Common myeloid progenitor, CD34-positive (primary cell): Measurements from ENCODE around the gene HDGFL2.

Experiments
- CTCF ChIA-PET: fragments of 350-600 bp; sonication (Branson Sonifier 250); formaldehyde crosslinking; loops from one replicate; lab custom pipeline; 2021; ENCODE audit warnings: antibody characterized with exemption; lab: Charles Lee
- POLR2A ChIA-PET: fragments of 350-600 bp; sonication (Branson Sonifier 250); formaldehyde crosslinking; loops from one replicate; lab custom pipeline; 2021; ENCODE audit warnings: antibody characterized with exemption; lab: Charles Lee
- DNase-seq, 3 donors: peaks; one replicate each; pipeline versions ENCODE4 v3.0.0 to v3.0.0-alpha.2; 2013
- H3K27ac ChIP-seq, 2 experiments: 1 replicate in 1 of 2; 2 replicates in 1 of 2; pipeline ENCODE4 v1.7.0; 2013; ENCODE audit warnings: inconsistent platforms in 2 of 2, low read length in 2 of 2, mild to moderate bottlenecking in 2 of 2, low read depth in 1 of 2, moderate library complexity in 1 of 2; ENCODE audit not compliant: severe bottlenecking in 2 of 2, insufficient read depth in 1 of 2, poor library complexity in 1 of 2
- H3K27me3 ChIP-seq, 5 experiments: replicated peaks in 2 of 5; 1 replicate in 3 of 5; 2 replicates in 2 of 5; pipeline versions ENCODE4 v1.6.1 to v1.7.0; 2013; ENCODE audit warnings: low read length in 4 of 5, mild to moderate bottlenecking in 2 of 5, moderate library complexity in 2 of 5, inconsistent platforms in 1 of 5; ENCODE audit not compliant: insufficient read depth in 5 of 5, control insufficient read depth in 4 of 5
- H3K36me3 ChIP-seq, 4 experiments: 1 replicate in 2 of 4; 2 replicates in 2 of 4; pipeline versions ENCODE4 v1.6.1 to v1.7.0; 2013; ENCODE audit warnings: low read length in 3 of 4, control low read depth in 1 of 4, mild to moderate bottlenecking in 1 of 4; ENCODE audit not compliant: control insufficient read depth in 4 of 4, insufficient read depth in 4 of 4
- H3K4me1 ChIP-seq, 4 experiments: 1 replicate in 3 of 4; 2 replicates in 1 of 4; pipeline versions ENCODE4 v1.6.1 to v1.7.1; 2013; ENCODE audit warnings: low read length in 3 of 4, mild to moderate bottlenecking in 3 of 4, control low read depth in 1 of 4, inconsistent platforms in 1 of 4, moderate library complexity in 1 of 4; ENCODE audit not compliant: control insufficient read depth in 4 of 4, insufficient read depth in 4 of 4; ENCODE audit errors: control extremely low read depth in 1 of 4
- H3K4me3 ChIP-seq, 7 experiments: 1 replicate in 4 of 7; 2 replicates in 3 of 7; pipeline versions ENCODE4 v1.5.1 to v1.7.0; 2013; ENCODE audit warnings: mild to moderate bottlenecking in 7 of 7, low read length in 6 of 7, moderate library complexity in 6 of 7, inconsistent platforms in 2 of 7, low read depth in 2 of 7, control low read depth in 1 of 7; ENCODE audit not compliant: insufficient read depth in 4 of 7, control insufficient read depth in 1 of 7; ENCODE audit errors: extremely low read depth in 1 of 7
- H3K9me3 ChIP-seq, 5 experiments: 1 replicate in 4 of 5; 2 replicates in 1 of 5; pipeline versions ENCODE4 v1.6.1 to v1.7.1; 2013; ENCODE audit warnings: low read length in 4 of 5, mild to moderate bottlenecking in 2 of 5, inconsistent platforms in 1 of 5, low read depth in 1 of 5, moderate library complexity in 1 of 5; ENCODE audit not compliant: control insufficient read depth in 4 of 5, insufficient read depth in 2 of 5; ENCODE audit errors: control extremely low read depth in 1 of 5
- WGBS: methylation state at CpG from one replicate; pipeline ENCODE4 v1.1.5; 2013; ENCODE audit not compliant: insufficient coverage; 5-methylcytosine and 5-hydroxymethylcytosine counted together

Gene HDGFL2

GRCh38 chr19:4467835-4468234 is 4.3 kb upstream of the HDGFL2 start:
- Histone ChIP-seq H3K4me1 (peaks cover 0 to 11% (median 8%) of the 10 kb centered on the region in 4 experiments), H3K36me3 (no peaks in the 10 kb centered on the region), H3K9me3 (no peaks in the 10 kb centered on the region), H3K27ac (no peak overlapping the region), H3K4me3 (no peak overlapping the region), H3K27me3 (no peaks in the 10 kb centered on the region)
- DNase-seq: no peak
- 100% methylated on average over 1 of the region's 3 CpGs for WGBS
- ChIA-PET CTCF (no interaction called here), POLR2A (no interaction called here)

- ChIA-PET CTCF (interaction anchor here (1.0 to 2.3 kb wide), 4 partner anchors 10 to 165 kb away, joined by 3 to 11 read pairs (median 4); partner anchors contain the start of gene UBXN6), POLR2A (interaction anchor here (0.6 to 1.6 kb wide), 6 partner anchors 9 to 70 kb away, joined by 3 to 6 read pairs (median 4); partner anchors contain the start of genes CHAF1A, LRG1 and UBXN6)
- peaks cover 0 to 32% (median 26%) of the 10 kb centered on the region in 4 experiments for H3K4me1 ChIP-seq
- H3K27me3 ChIP-seq: no peaks in the 10 kb centered on the region
- H3K9me3 ChIP-seq: no peaks in the 10 kb centered on the region
- peaks cover 0 to 13% (median 8%) of the 10 kb centered on the region in 4 experiments for H3K36me3 ChIP-seq
- peak; percentile 100 for DNase-seq
- WGBS: 0% methylated on average over 31 of the region's 33 CpGs
- peak overlapping the region; percentile 44 to 87 (median 79) for H3K4me3 ChIP-seq
- H3K27ac ChIP-seq: peak overlapping the region; percentile 75 to 89
These were observed 509 bp upstream of the HDGFL2 start for GRCh38 chr19:4471403-4472173.

GRCh38 chr19:4473011-4473762 is 1.1 kb downstream of the HDGFL2 start:
- H3K27ac ChIP-seq: peak overlapping the region; percentile 50 to 82
- no peak for DNase-seq
- peaks cover 6 to 23% (median 15%) of the 10 kb centered on the region in 4 experiments for H3K36me3 ChIP-seq
- H3K4me3 ChIP-seq: peak overlapping the region; percentile 68 to 90 (median 79)
- POLR2A ChIA-PET: interaction anchor here (0.6 to 1.3 kb wide), 2 partner anchors 16 to 467 kb away, joined by 4 read pairs; no protein-coding TSS in a partner anchor
- no peaks in the 10 kb centered on the region for H3K9me3 ChIP-seq
- WGBS: 44% methylated on average over 18 of the region's 25 CpGs
- CTCF ChIA-PET: interaction anchor here (1.2 to 1.8 kb wide), 2 partner anchors 48 to 272 kb away, joined by 3 to 4 read pairs; no protein-coding TSS in a partner anchor
- H3K4me1 ChIP-seq: peaks cover 0 to 32% (median 26%) of the 10 kb centered on the region in 4 experiments
- H3K27me3 ChIP-seq: no peaks in the 10 kb centered on the region

- Histone ChIP-seq H3K27me3 (no peaks in the 10 kb centered on the region), H3K4me1 (peaks cover 0 to 32% (median 26%) of the 10 kb centered on the region in 4 experiments), H3K27ac (peak overlapping the region in 1 of 2 experiments; percentile 82), H3K4me3 (peak overlapping the region; percentile 28 to 90 (median 79)), H3K36me3 (peaks cover 6 to 30% (median 18%) of the 10 kb centered on the region in 4 experiments), H3K9me3 (no peaks in the 10 kb centered on the region)
- POLR2A ChIA-PET: interaction anchor here (0.6 kb wide), 1 partner anchor 468 kb away, joined by 4 read pairs; no protein-coding TSS in a partner anchor
- CTCF ChIA-PET: interaction anchor here (1.2 to 1.8 kb wide), 4 partner anchors 47 to 272 kb away, joined by 3 to 5 read pairs (median 4); partner anchors contain the start of gene SH3GL1
- DNase-seq: no peak
- 23% methylated on average over 22 of the region's 23 CpGs for WGBS
These were observed 1.8 kb downstream of the HDGFL2 start for GRCh38 chr19:4473763-4474513.

GRCh38 chr19:4474514-4475022 is 2.5 kb downstream of the HDGFL2 start:
- Histone ChIP-seq H3K27me3 (no peaks in the 10 kb centered on the region), H3K36me3 (peaks cover 6 to 34% (median 18%) of the 10 kb centered on the region in 4 experiments), H3K27ac (peak overlapping the region in 1 of 2 experiments; percentile 38), H3K4me1 (peaks cover 0 to 32% (median 26%) of the 10 kb centered on the region in 4 experiments), H3K4me3 (peak overlapping the region; percentile 28 to 90 (median 79)), H3K9me3 (no peaks in the 10 kb centered on the region)
- ChIA-PET CTCF (interaction anchor here (1.2 to 1.8 kb wide), 4 partner anchors 47 to 273 kb away, joined by 3 to 5 read pairs (median 4); partner anchors contain the start of gene SH3GL1), POLR2A (interaction anchor here (0.6 kb wide), 2 partner anchors 140 to 197 kb away, joined by 3 to 4 read pairs; no protein-coding TSS in a partner anchor)
- 9% methylated on average over 8 of the region's 13 CpGs for WGBS
- peak; percentile 64 to 83 (median 78) for DNase-seq
